ENCODE measurements around the gene LPIN1. TPM values are rescaled to one million over a fixed set of nuclear protein-coding genes. Genes with fewer than 3 reads are reported as not detected.

Gene LPIN1
- total and polyA plus RNA-seq, 2 of the 13 experiments (the other 11 are each of a cell fraction or from before 2014, with no cell fraction given), result 9.7 to 19.4 TPM

DNA sequence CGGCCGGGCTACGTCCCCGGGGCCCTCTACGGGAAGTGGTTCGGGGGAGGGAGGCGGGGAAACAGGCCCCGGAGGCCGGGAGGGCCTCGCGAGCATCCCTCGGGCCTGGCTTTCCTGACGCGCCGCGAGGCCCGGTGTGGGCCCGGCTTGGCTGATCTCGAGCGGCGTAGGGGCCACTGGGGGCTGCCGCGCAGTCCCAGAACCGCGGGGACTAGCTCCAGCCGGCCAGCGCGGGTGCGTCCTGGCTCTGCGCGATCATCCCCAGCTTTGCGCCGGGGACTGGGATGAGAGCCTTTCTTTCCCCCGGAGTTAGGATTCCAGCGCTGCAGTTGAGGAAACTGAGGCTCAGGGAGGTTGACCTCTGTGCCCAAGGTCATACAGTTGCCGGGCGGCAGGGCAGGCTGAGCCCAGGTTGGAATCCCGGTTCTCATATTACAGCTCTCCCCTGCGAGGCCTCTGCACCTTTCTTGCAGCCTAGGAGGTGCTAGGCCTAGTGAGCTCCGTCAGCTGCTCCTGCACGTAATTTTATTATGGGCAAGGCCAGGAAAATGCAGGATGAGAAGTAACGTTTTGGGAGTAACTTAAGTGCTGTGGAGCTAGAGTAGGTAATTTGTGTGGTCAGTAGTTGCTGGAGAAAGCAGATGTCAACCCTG lies 501 bp downstream of the LPIN1 start (continued):
- TF ChIP-seq, protein P1, sequence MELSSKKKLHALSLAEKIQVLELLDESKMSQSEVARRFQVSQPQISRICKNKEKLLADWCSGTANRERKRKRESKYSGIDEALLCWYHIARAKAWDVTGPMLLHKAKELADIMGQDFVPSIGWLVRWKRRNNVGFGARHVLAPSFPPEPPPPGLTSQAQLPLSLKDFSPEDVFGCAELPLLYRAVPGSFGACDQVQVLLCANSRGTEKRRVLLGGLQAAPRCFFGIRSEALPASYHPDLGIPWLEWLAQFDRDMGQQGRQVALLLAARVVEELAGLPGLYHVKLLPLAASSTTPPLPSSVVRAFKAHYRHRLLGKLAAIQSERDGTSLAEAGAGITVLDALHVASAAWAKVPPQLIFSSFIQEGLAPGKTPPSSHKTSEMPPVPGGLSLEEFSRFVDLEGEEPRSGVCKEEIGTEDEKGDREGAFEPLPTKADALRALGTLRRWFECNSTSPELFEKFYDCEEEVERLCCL (CRISPR knock-in tag; IDR thresholded peaks at IDR 0.05; ENCODE audit: borderline replicate concordance), result no peak
- TF ChIP-seq ZNF30 (CRISPR knock-in tag; IDR thresholded peaks at IDR 0.05) (no peak), ZNF296 (CRISPR knock-in tag; conservative IDR thresholded peaks at IDR 0.05) (no peak), POLR2AphosphoS5 (IDR thresholded peaks at IDR 0.05; ENCODE audit: low read depth, low read length) (no peak), SIX4 (CRISPR knock-in tag; IDR thresholded peaks at IDR 0.05) (peak; percentile 98), MNT (IDR thresholded peaks at IDR 0.05) (no peak), TAF15 (IDR thresholded peaks at IDR 0.05; ENCODE audit: low read depth, low read length, poor library complexity, severe bottlenecking) (no peak), PLSCR1 (CRISPR knock-in tag; IDR thresholded peaks at IDR 0.05; ENCODE audit: borderline replicate concordance) (peak; percentile 4; the same call in 1 of the 2 replicates), ZNF572 (CRISPR knock-in tag; IDR thresholded peaks at IDR 0.05) (no peak), DMAP1 (CRISPR knock-in tag; IDR thresholded peaks at IDR 0.05) (no peak), PHF21A (CRISPR knock-in tag; IDR thresholded peaks at IDR 0.05) (peak; percentile 41; the same call in 1 of the 2 replicates), ZNF207 (IDR thresholded peaks at IDR 0.05; ENCODE audit: borderline replicate concordance) (no peak), BRCA1 (CRISPR knock-in tag; IDR thresholded peaks at IDR 0.05) (0 out of 2 replicates have a peak, but pooled peaks have one; percentile 51), ZNF768 (CRISPR knock-in tag; IDR thresholded peaks at IDR 0.05) (peak; percentile 44; the same call in 1 of the 2 replicates), ZNF839 (CRISPR knock-in tag; IDR thresholded peaks at IDR 0.05; ENCODE audit: borderline replicate concordance) (no peak), BCL6 (CRISPR knock-in tag; IDR thresholded peaks at IDR 0.05) (peak; percentile 30; the same call in 1 of the 2 replicates), ZNF337 (CRISPR knock-in tag; IDR thresholded peaks at IDR 0.05; ENCODE audit: borderline replicate concordance, low read depth) (no peak), PREB (CRISPR knock-in tag; IDR thresholded peaks at IDR 0.05) (no peak), FOSL1 (CRISPR knock-in tag; IDR thresholded peaks at IDR 0.05; ENCODE audit: borderline replicate concordance) (no peak), ZIK1 (CRISPR knock-in tag; IDR thresholded peaks at IDR 0.05; ENCODE audit: borderline replicate concordance, low read depth) (no peak), RARA (CRISPR knock-in tag; IDR thresholded peaks at IDR 0.05) (peak; percentile 17; the same call in 1 of the 2 replicates), NFE2L2 (IDR thresholded peaks at IDR 0.05; ENCODE audit: low read length) (no peak), MZF1 (CRISPR knock-in tag; IDR thresholded peaks at IDR 0.05; ENCODE audit: borderline replicate concordance) (no peak), ZNF652 (CRISPR knock-in tag; IDR thresholded peaks at IDR 0.05; ENCODE audit: borderline replicate concordance, low read depth) (no peak)
- TF ChIP-seq, protein P2, sequence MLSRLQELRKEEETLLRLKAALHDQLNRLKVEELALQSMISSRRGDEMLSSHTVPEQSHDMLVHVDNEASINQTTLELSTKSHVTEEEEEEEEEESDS (CRISPR knock-in tag; IDR thresholded peaks at IDR 0.05; ENCODE audit: borderline replicate concordance), result no peak
- TF ChIP-seq, protein P3, sequence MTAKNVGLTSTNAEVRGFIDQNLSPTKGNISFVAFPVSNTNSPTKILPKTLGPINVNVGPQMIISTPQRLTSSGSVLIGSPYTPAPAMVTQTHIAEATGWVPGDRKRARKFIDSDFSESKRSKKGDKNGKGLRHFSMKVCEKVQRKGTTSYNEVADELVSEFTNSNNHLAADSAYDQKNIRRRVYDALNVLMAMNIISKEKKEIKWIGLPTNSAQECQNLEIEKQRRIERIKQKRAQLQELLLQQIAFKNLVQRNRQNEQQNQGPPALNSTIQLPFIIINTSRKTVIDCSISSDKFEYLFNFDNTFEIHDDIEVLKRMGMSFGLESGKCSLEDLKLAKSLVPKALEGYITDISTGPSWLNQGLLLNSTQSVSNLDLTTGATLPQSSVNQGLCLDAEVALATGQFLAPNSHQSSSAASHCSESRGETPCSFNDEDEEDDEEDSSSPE (CRISPR knock-in tag; IDR thresholded peaks at IDR 0.05), result no peak
